Naive thymus-derived CD4-positive, alpha-beta T cell (primary cell): ENCODE measurements around the gene CD8A. TPM values are rescaled to one million over a fixed set of nuclear protein-coding genes. Genes with fewer than 3 reads are reported as not detected.

ENCODE experiments used
- ATAC-seq: fragments of 150-1000 bp; cut with Tn5 transposase; 2 replicates; pipeline ENCODE4 v1.10.0; 2021; ENCODE audit warnings: mild to moderate bottlenecking, moderate library complexity
- CTCF ChIA-PET: fragments of 350-600 bp; sonication (Branson Sonifier 250); formaldehyde crosslinking; loops from one replicate; lab custom pipeline; 2021; ENCODE audit warnings: antibody characterized with exemption; lab: Charles Lee
- POLR2A ChIA-PET: fragments of 350-600 bp; sonication (Branson Sonifier 250); formaldehyde crosslinking; loops from one replicate; lab custom pipeline; 2021; ENCODE audit warnings: antibody characterized with exemption, inconsistent platforms; lab: Charles Lee
- DNase-seq, 9 donors: peaks; one replicate each; pipeline versions ENCODE4 v3.0.0 to v3.0.0-alpha.2; 2020 to 2022; ENCODE audit warnings: mixed read lengths in 1 of 9
- H3K27ac ChIP-seq: one replicate; pipeline ENCODE4 v1.7.0; 2013; ENCODE audit warnings: mild to moderate bottlenecking, low read depth, low read length, moderate library complexity
- H3K27me3 ChIP-seq, 2 donors: one replicate each; pipeline ENCODE4 v1.7.0; 2013; ENCODE audit warnings: low read length in 2 of 2, mild to moderate bottlenecking in 2 of 2, moderate library complexity in 2 of 2; ENCODE audit not compliant: control insufficient read depth in 2 of 2, insufficient read depth in 2 of 2
- H3K36me3 ChIP-seq, 3 experiments: 1 replicate in 2 of 3; 2 replicates in 1 of 3; pipeline ENCODE4 v1.7.0; 2013; ENCODE audit warnings: low read length in 3 of 3, mild to moderate bottlenecking in 3 of 3, moderate library complexity in 1 of 3; ENCODE audit not compliant: insufficient read depth in 3 of 3, control insufficient read depth in 2 of 3
- H3K4me1 ChIP-seq, 2 donors: one replicate each; pipeline ENCODE4 v1.7.0; 2013; ENCODE audit warnings: low read length in 2 of 2, mild to moderate bottlenecking in 2 of 2, moderate library complexity in 1 of 2; ENCODE audit not compliant: control insufficient read depth in 2 of 2, insufficient read depth in 2 of 2
- H3K4me3 ChIP-seq: 2 replicates; pipeline ENCODE4 v1.7.0; 2013; ENCODE audit warnings: mild to moderate bottlenecking, low read length
- H3K9me3 ChIP-seq, 3 experiments: 1 replicate in 2 of 3; 2 replicates in 1 of 3; pipeline ENCODE4 v1.7.0; 2013; ENCODE audit warnings: low read length in 3 of 3; ENCODE audit not compliant: control insufficient read depth in 2 of 3
- H3K27ac Mint-ChIP-seq, 9 donors: one replicate each; pipeline ENCODE4 v1.8.0; 2020 to 2022; ENCODE audit warnings: mixed read lengths in 9 of 9, mild to moderate bottlenecking in 8 of 9, moderate library complexity in 5 of 9, inconsistent platforms in 2 of 9
- H3K27me3 Mint-ChIP-seq, 5 donors: one replicate each; pipeline ENCODE4 v1.8.0; 2021 to 2022; ENCODE audit warnings: mixed read lengths in 5 of 5, mild to moderate bottlenecking in 1 of 5
- H3K36me3 Mint-ChIP-seq, 5 donors: one replicate each; pipeline ENCODE4 v1.8.0; 2020 to 2022; ENCODE audit warnings: mixed read lengths in 5 of 5, mild to moderate bottlenecking in 3 of 5, inconsistent platforms in 1 of 5
- H3K4me1 Mint-ChIP-seq, 7 donors: one replicate each; pipeline ENCODE4 v1.8.0; 2020 to 2022; ENCODE audit warnings: mixed read lengths in 7 of 7, mild to moderate bottlenecking in 3 of 7, inconsistent platforms in 1 of 7
- H3K4me3 Mint-ChIP-seq, 10 donors: one replicate each; pipeline ENCODE4 v1.8.0; 2020 to 2022; ENCODE audit warnings: mild to moderate bottlenecking in 10 of 10, mixed read lengths in 10 of 10, moderate library complexity in 6 of 10, inconsistent platforms in 2 of 10
- H3K9me3 Mint-ChIP-seq, 11 donors: one replicate each; pipeline ENCODE4 v1.8.0; 2020 to 2022; ENCODE audit warnings: mixed read lengths in 11 of 11, mild to moderate bottlenecking in 4 of 11, inconsistent platforms in 1 of 11, moderate library complexity in 1 of 11
- intact Hi-C, 2 donors: fragments of 100-400 bp; cut with micrococcal nuclease; formaldehyde crosslinking; loops; one replicate each; pipeline ENCODE4 v1.15.1; 2023
- polyA plus RNA-seq, 2 donors: library from polyadenylated mRNA; unstranded; fragments of 300-500 nt; fragmentation: Illumina TruSeq; gene quantifications; one replicate each; pipeline ENCODE4 v1.2.3, GENCODE V29; 2021
- total RNA-seq, 6 experiments: library from RNA in 5 of 6; stranded (reverse) in 5 of 6; gene quantifications; 1 replicate in 5 of 6; 2 replicates in 1 of 6; pipeline ENCODE4 v1.2.3 and lab custom pipeline; 2021 to 2026

CD8A gene
- total and polyA plus RNA-seq, 7 experiments from 2014 or later = 0.16 to 56.0 (median 1.6) TPM

DNA sequence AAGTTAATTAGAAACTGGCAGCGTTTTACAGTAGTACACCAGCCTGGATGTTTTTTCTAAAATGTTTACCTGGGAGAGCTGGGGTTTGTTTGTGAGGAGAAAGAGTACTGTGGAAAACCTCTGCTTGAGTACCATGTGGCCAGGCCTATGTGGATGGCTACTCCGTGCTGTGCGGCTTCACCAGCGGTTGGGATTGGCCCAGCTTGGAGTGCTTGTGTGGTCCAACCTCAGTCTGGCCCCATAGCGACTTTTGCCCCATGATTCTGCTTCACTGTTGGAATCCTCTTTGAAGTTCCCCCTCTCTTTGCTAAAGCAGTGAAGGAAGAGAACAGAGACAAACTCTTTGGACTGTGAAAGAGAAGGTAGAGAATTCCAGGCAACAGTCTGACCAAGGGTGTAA, 15.9 kb downstream of the CD8A start:
- POLR2A ChIA-PET = no interaction called here
- Histone ChIP-seq H3K36me3 (peaks cover 16 to 47% (median 18%) of the 10 kb centered on the region in 3 experiments), H3K4me1 (no peaks in the 10 kb centered on the region), H3K27ac (no peak overlapping the region), H3K9me3 (no peaks in the 10 kb centered on the region), H3K27me3 (no peaks in the 10 kb centered on the region), H3K4me3 (no peak overlapping the region)
- Mint-ChIP-seq H3K4me1 (peaks cover 0 to 2% (median 0%) of the 10 kb centered on the region in 7 donors), H3K9me3 (peaks cover 0 to 2% (median 0%) of the 10 kb centered on the region in 11 donors), H3K36me3 (peaks cover 13 to 58% (median 27%) of the 10 kb centered on the region in 5 donors), H3K27me3 (no peaks in the 10 kb centered on the region), H3K27ac (no peak overlapping the region), H3K4me3 (no peak overlapping the region)
- ATAC-seq (no peak), DNase-seq (no peak)
- intact Hi-C loops = loop anchor here in 1 of 2 donors (10.0 kb wide), 1 partner anchor 840 kb away; no protein-coding TSS in a partner anchor
- CTCF ChIA-PET = no interaction called here

- Mint-ChIP-seq H3K27me3 (no peaks in the 10 kb centered on the region), H3K9me3 (peaks cover 0 to 2% (median 0%) of the 10 kb centered on the region in 11 donors), H3K4me3 (no peak overlapping the region), H3K4me1 (peaks cover 0 to 2% (median 0%) of the 10 kb centered on the region in 7 donors), H3K27ac (peak overlapping the region in 1 of 9 donors; percentile 8), H3K36me3 (peaks cover 13 to 73% (median 27%) of the 10 kb centered on the region in 5 donors)
- Histone ChIP-seq H3K27ac (no peak overlapping the region), H3K36me3 (peaks cover 16 to 65% (median 19%) of the 10 kb centered on the region in 3 experiments), H3K27me3 (no peaks in the 10 kb centered on the region), H3K9me3 (no peaks in the 10 kb centered on the region), H3K4me1 (no peaks in the 10 kb centered on the region), H3K4me3 (no peak overlapping the region)
- ChIA-PET CTCF (interaction anchor here (0.7 kb wide), 1 partner anchor 9 kb away, joined by 4 read pairs; no protein-coding TSS in a partner anchor), POLR2A (no interaction called here)
- DNase-seq = no peak
- intact Hi-C loops = loop anchor here in 1 of 2 donors (10.0 kb wide), 1 partner anchor 838 kb away; no protein-coding TSS in a partner anchor
- no peak for ATAC-seq
Measured at GRCh38 chr2:86772611-86773010, 18.1 kb downstream of the CD8A start.

DNA sequence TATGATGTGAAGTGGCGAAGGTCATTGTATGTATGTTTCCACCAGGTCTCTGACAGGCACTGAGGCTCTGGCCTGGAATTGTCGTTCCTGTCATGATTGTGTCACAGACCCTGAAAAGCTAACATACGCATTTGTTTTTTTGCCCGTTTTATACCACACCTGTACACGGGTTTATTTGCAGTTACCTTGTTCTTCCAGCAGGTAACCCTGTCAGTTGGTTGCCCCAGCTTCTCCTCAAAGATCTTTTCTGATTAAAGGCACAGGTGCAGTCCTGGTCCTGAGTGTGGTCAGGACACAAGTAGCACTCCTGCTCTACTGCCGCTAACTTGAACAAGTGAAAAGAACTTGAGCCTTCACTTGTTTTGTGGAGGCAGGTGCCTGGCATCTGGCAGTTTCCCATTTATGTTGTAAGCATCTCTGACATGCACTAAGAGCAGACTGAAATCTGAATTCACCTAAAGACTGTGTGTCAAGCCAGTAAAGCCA, 19.9 kb downstream of the CD8A start:
- H3K36me3 Mint-ChIP-seq = peaks cover 13 to 71% (median 27%) of the 10 kb centered on the region in 5 donors

GRCh38 chr2:86769838-86770237, 20.9 kb downstream of the CD8A start:
- no peak overlapping the region for H3K27ac ChIP-seq
- H3K36me3 ChIP-seq = peaks cover 15 to 89% (median 19%) of the 10 kb centered on the region in 3 experiments
- POLR2A ChIA-PET = no interaction called here
- no peaks in the 10 kb centered on the region for H3K27me3 ChIP-seq
- ATAC-seq (no peak), DNase-seq (no peak)
- no peak overlapping the region for H3K27ac Mint-ChIP-seq
- peaks cover 13 to 68% (median 27%) of the 10 kb centered on the region in 5 donors for H3K36me3 Mint-ChIP-seq
- no peaks in the 10 kb centered on the region for H3K9me3 ChIP-seq
- H3K4me1 Mint-ChIP-seq = peaks cover 0 to 3% (median 2%) of the 10 kb centered on the region in 7 donors
- H3K27me3 Mint-ChIP-seq = no peaks in the 10 kb centered on the region
- intact Hi-C loops = loop anchor here in 1 of 2 donors (10.0 kb wide), 1 partner anchor 835 kb away; no protein-coding TSS in a partner anchor
- H3K9me3 Mint-ChIP-seq = no peaks in the 10 kb centered on the region
- no peak overlapping the region for H3K4me3 ChIP-seq
- peaks cover 0 to 2% of the 10 kb centered on the region in 2 donors for H3K4me1 ChIP-seq
- no peak overlapping the region for H3K4me3 Mint-ChIP-seq
- CTCF ChIA-PET = no interaction called here

More for the DNA sequence above, 19.9 kb downstream of the CD8A start:
- CTCF ChIA-PET = no interaction called here
- Mint-ChIP-seq H3K9me3 (no peaks in the 10 kb centered on the region), H3K4me3 (no peak overlapping the region), H3K27me3 (no peaks in the 10 kb centered on the region), H3K4me1 (peaks cover 0 to 2% (median 0%) of the 10 kb centered on the region in 7 donors), H3K27ac (no peak overlapping the region)
- peaks cover 16 to 81% (median 19%) of the 10 kb centered on the region in 3 experiments for H3K36me3 ChIP-seq
- intact Hi-C loops = loop anchor here in 1 of 2 donors (10.0 kb wide), 1 partner anchor 836 kb away; no protein-coding TSS in a partner anchor
- no peak overlapping the region for H3K4me3 ChIP-seq
- POLR2A ChIA-PET = interaction anchor here (0.6 kb wide), 1 partner anchor 209 kb away, joined by 3 read pairs; no protein-coding TSS in a partner anchor
- no peaks in the 10 kb centered on the region for H3K27me3 ChIP-seq
- H3K27ac ChIP-seq = no peak overlapping the region
- DNase-seq (no peak), ATAC-seq (no peak)
- H3K4me1 ChIP-seq = no peaks in the 10 kb centered on the region
- H3K9me3 ChIP-seq = no peaks in the 10 kb centered on the region

GRCh38 chr2:86768189-86768949, 22.3 kb downstream of the CD8A start:
- no peaks in the 10 kb centered on the region for H3K27me3 Mint-ChIP-seq
- Histone ChIP-seq H3K36me3 (peaks cover 9 to 76% (median 11%) of the 10 kb centered on the region in 3 experiments), H3K9me3 (no peaks in the 10 kb centered on the region), H3K27ac (no peak overlapping the region), H3K4me3 (no peak overlapping the region), H3K4me1 (peaks cover 0 to 3% of the 10 kb centered on the region in 2 donors), H3K27me3 (no peaks in the 10 kb centered on the region)
- H3K27ac Mint-ChIP-seq = no peak overlapping the region
- H3K9me3 Mint-ChIP-seq = no peaks in the 10 kb centered on the region
- H3K4me3 Mint-ChIP-seq = no peak overlapping the region
- peaks cover 0 to 9% (median 7%) of the 10 kb centered on the region in 7 donors for H3K4me1 Mint-ChIP-seq
- peaks cover 9 to 54% (median 23%) of the 10 kb centered on the region in 5 donors for H3K36me3 Mint-ChIP-seq
- no peak for ATAC-seq
- POLR2A ChIA-PET = no interaction called here
- CTCF ChIA-PET = interaction anchor here (1.0 kb wide), 1 partner anchor 12 kb away, joined by 3 read pairs; no protein-coding TSS in a partner anchor
- intact Hi-C loops = no loop called here
- no peak for DNase-seq

GRCh38 chr2:86765310-86765695, 25.4 kb downstream of the CD8A start:
- ChIA-PET CTCF (interaction anchor here (0.6 to 3.5 kb wide), 5 partner anchors 11 to 544 kb away, joined by 3 to 14 read pairs (median 5); no protein-coding TSS in a partner anchor), POLR2A (no interaction called here)
- no peaks in the 10 kb centered on the region for H3K9me3 ChIP-seq
- peaks cover 0 to 57% (median 5%) of the 10 kb centered on the region in 3 experiments for H3K36me3 ChIP-seq
- no peaks in the 10 kb centered on the region for H3K27me3 Mint-ChIP-seq
- DNase-seq = no peak
- intact Hi-C loops = loop anchor here in 1 of 2 donors (2.0 kb wide), 2 partner anchors 43 to 247 kb away; no protein-coding TSS in a partner anchor
- peaks cover 0 to 34% (median 8%) of the 10 kb centered on the region in 5 donors for H3K36me3 Mint-ChIP-seq
- peaks cover 0 to 3% of the 10 kb centered on the region in 2 donors for H3K4me1 ChIP-seq
- ATAC-seq = no peak
- H3K27ac ChIP-seq = no peak overlapping the region
- peaks cover 3 to 22% (median 21%) of the 10 kb centered on the region in 7 donors for H3K4me1 Mint-ChIP-seq
- H3K27me3 ChIP-seq = no peaks in the 10 kb centered on the region
- no peak overlapping the region for H3K4me3 Mint-ChIP-seq
- no peaks in the 10 kb centered on the region for H3K9me3 Mint-ChIP-seq
- H3K4me3 ChIP-seq = no peak overlapping the region
- no peak overlapping the region for H3K27ac Mint-ChIP-seq
